ENCODE measurements around the gene MTURN. TPM values are rescaled to one million over a fixed set of nuclear protein-coding genes. Genes with fewer than 3 reads are reported as not detected.

Gene MTURN
- total RNA-seq, 2 donors from 2014 or later = 19.8 to 34.5 TPM

DNA sequence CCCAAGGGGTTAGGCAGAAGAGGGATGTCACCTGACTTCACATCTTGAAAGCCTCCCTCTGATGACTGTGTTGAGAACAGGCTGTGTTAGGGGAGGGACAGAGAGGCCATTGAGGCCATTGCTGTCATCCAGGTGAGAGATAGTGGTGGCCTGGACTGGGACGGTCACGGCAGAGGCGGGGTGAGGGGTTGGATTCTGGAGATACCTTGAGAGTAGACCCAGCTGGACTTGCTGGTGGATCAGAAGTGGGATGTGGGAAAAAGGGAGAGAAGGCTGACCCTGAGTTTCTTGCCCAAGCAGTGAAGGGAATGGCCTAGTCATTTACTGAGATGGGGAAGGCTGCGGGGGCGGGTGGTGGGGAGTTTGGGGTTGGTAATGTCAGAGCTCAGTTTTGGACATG, 13.6 kb downstream of the MTURN start:
- no peaks in the 10 kb centered on the region for H3K9me3 ChIP-seq
- DNase-seq (no peak), ATAC-seq (no peak)
- no peaks in the 10 kb centered on the region for H3K27me3 ChIP-seq
- H3K36me3 ChIP-seq (replicated peaks in 1 of 2; ENCODE audit: insufficient read depth in 1 of 2, low read depth in 2 of 2) = no peaks in the 10 kb centered on the region
- WGBS, 2 donors = 91 to 94% methylated on average over 5 of the region's 5 CpGs
- TF ChIP-seq POLR2A (IDR thresholded peaks at IDR 0.05) = no peak
- TF ChIP-seq, protein P1, sequence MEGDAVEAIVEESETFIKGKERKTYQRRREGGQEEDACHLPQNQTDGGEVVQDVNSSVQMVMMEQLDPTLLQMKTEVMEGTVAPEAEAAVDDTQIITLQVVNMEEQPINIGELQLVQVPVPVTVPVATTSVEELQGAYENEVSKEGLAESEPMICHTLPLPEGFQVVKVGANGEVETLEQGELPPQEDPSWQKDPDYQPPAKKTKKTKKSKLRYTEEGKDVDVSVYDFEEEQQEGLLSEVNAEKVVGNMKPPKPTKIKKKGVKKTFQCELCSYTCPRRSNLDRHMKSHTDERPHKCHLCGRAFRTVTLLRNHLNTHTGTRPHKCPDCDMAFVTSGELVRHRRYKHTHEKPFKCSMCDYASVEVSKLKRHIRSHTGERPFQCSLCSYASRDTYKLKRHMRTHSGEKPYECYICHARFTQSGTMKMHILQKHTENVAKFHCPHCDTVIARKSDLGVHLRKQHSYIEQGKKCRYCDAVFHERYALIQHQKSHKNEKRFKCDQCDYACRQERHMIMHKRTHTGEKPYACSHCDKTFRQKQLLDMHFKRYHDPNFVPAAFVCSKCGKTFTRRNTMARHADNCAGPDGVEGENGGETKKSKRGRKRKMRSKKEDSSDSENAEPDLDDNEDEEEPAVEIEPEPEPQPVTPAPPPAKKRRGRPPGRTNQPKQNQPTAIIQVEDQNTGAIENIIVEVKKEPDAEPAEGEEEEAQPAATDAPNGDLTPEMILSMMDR (IDR thresholded peaks at IDR 0.05) = no peak
- H3K27ac ChIP-seq = peak overlapping the region in 1 of 4 donors; percentile 55
- intact Hi-C loops (cut with DNase I) = no loop called here
- peaks cover 24% of the 10 kb centered on the region for H3K4me1 ChIP-seq
- H3K4me3 ChIP-seq = no peak overlapping the region

DNA sequence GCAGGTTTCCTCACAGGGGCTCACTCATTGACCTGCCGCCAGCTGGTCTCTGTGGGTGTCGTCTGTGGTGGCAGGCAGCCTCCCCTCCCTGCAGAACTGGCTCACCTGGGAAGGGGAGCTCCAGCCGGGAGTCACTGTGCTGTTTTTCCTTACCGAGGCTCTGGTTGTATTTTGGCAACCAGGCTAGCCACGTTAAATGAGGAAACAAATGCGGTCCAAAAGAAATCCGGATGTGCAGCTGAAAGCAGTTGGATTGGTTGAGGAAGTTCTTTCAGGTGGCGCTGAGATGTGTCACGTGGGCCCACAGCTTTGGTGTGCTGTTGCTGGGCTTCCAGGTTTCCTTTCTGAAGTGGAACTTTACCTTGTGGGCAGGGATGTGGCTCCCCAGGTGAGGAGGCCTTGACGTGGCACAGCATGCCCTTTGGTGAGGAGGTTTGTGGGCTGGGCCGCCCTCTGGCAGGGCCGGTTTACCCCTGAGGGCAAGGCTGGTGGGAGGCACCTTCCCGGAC, 14.2 kb downstream of the MTURN start:
- Histone ChIP-seq H3K27me3 (no peaks in the 10 kb centered on the region), H3K36me3 (replicated peaks in 1 of 2; ENCODE audit: insufficient read depth in 1 of 2, low read depth in 2 of 2) (no peaks in the 10 kb centered on the region), H3K4me1 (peaks cover 22% of the 10 kb centered on the region), H3K27ac (peak overlapping the region in 3 of 4 donors; percentile 7 to 55 (median 12)), H3K9me3 (no peaks in the 10 kb centered on the region), H3K4me3 (no peak overlapping the region)
- 52 to 71% methylated on average over 9 to 13 of the region's 13 CpGs for WGBS, 2 donors
- TF ChIP-seq POLR2A (IDR thresholded peaks at IDR 0.05) = no peak
- TF ChIP-seq, protein P1 (IDR thresholded peaks at IDR 0.05) = no peak
- peak in 2 of 4 donors; percentile 47 to 56 for DNase-seq
- ATAC-seq = peak; percentile 47
- intact Hi-C loops (cut with DNase I) = no loop called here

GRCh38 chr7:30149640-30150272, 15.0 kb downstream of the MTURN start:
- Histone ChIP-seq H3K27ac (peak overlapping the region in 2 of 4 donors; percentile 7 to 55), H3K27me3 (no peaks in the 10 kb centered on the region), H3K9me3 (no peaks in the 10 kb centered on the region), H3K4me1 (peaks cover 21% of the 10 kb centered on the region), H3K36me3 (replicated peaks in 1 of 2; ENCODE audit: insufficient read depth in 1 of 2, low read depth in 2 of 2) (no peaks in the 10 kb centered on the region), H3K4me3 (no peak overlapping the region)
- WGBS, 2 donors = 64% methylated on average over 7 of the region's 7 CpGs
- TF ChIP-seq, protein P1 (IDR thresholded peaks at IDR 0.05) = no peak
- no peak for TF ChIP-seq POLR2A (IDR thresholded peaks at IDR 0.05)
- intact Hi-C loops (cut with DNase I) = no loop called here
- peak; percentile 47 for ATAC-seq
- peak in 1 of 4 donors; percentile 31 for DNase-seq

GRCh38 chr7:30150711-30151110, 15.9 kb downstream of the MTURN start:
- Histone ChIP-seq H3K4me3 (no peak overlapping the region), H3K27ac (no peak overlapping the region), H3K36me3 (replicated peaks in 1 of 2; ENCODE audit: insufficient read depth in 1 of 2, low read depth in 2 of 2) (no peaks in the 10 kb centered on the region), H3K4me1 (peaks cover 21% of the 10 kb centered on the region), H3K9me3 (no peaks in the 10 kb centered on the region), H3K27me3 (no peaks in the 10 kb centered on the region)
- intact Hi-C loops (cut with DNase I) = no loop called here
- WGBS, 2 donors = 89 to 91% methylated on average over 7 of the region's 7 CpGs
- TF ChIP-seq POLR2A (IDR thresholded peaks at IDR 0.05) = no peak
- TF ChIP-seq, protein P1 (IDR thresholded peaks at IDR 0.05) = no peak
- DNase-seq (no peak), ATAC-seq (no peak)

DNA sequence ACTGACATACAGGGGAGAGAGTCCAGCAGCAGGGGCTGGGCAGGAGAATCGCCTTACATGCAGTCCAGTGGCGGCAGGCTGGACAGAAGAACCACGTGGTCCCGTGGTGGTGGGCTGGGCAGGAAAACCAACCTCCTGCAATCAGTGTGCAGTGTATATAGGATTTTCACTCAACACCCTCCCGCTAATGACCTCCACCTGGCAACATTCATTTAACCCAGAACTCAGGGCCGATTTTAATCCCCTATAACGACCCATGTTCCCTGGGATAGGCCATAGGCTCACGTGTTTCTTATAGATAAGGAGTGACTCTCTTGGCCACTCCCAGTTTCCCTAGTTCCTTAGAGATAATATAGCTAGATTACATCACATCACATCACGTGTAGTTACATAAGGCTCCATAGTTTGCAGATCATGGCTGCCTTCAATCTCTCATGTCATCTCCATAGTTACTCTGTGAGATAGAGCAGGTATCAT, 19.4 kb downstream of the MTURN start:
- no peak overlapping the region for H3K27ac ChIP-seq
- no peak for DNase-seq
- H3K4me1 ChIP-seq = peaks cover 11% of the 10 kb centered on the region
- intact Hi-C loops (cut with DNase I) = no loop called here
- no peak overlapping the region for H3K4me3 ChIP-seq
- TF ChIP-seq, protein P1 (IDR thresholded peaks at IDR 0.05) = no peak
- no peak for TF ChIP-seq POLR2A (IDR thresholded peaks at IDR 0.05)
- no peaks in the 10 kb centered on the region for H3K27me3 ChIP-seq
- H3K9me3 ChIP-seq = no peaks in the 10 kb centered on the region
- no peaks in the 10 kb centered on the region for H3K36me3 ChIP-seq (replicated peaks in 1 of 2; ENCODE audit: insufficient read depth in 1 of 2, low read depth in 2 of 2)
- ATAC-seq = no peak
- 79 to 81% methylated on average over 9 of the region's 9 CpGs for WGBS, 2 donors
